HG02798 (cell line): ENCODE measurements around the gene RELCH.

Source experiments
- ATAC-seq: cut with Tn5 transposase; IDR thresholded peaks from one replicate; pipeline ENCODE4 v1.9.1; 2021; ENCODE audit warnings: mild to moderate bottlenecking; ENCODE audit not compliant: unreplicated experiment, poor library complexity

The RELCH gene

GRCh38 chr18:62248313-62248712 is 61.3 kb downstream of the RELCH start:
- no peak for ATAC-seq

- peak; percentile 66 for ATAC-seq
Measured at GRCh38 chr18:62249478-62250097, 62.5 kb downstream of the RELCH start.

- ATAC-seq, result no peak
Measured at GRCh38 chr18:62250475-62250874, 63.4 kb downstream of the RELCH start.

GRCh38 chr18:62258093-62258492 is 71.0 kb downstream of the RELCH start:
- no peak for ATAC-seq

GRCh38 chr18:62258616-62259015 is 71.6 kb downstream of the RELCH start:
- no peak for ATAC-seq

GRCh38 chr18:62262061-62262460 is 75.0 kb downstream of the RELCH start:
- no peak for ATAC-seq

GRCh38 chr18:62264984-62265383 is 77.9 kb downstream of the RELCH start:
- no peak for ATAC-seq

GRCh38 chr18:62277045-62277444 is 90.0 kb downstream of the RELCH start:
- ATAC-seq, result no peak

GRCh38 chr18:62279561-62279960 is 92.5 kb downstream of the RELCH start:
- no peak for ATAC-seq

GRCh38 chr18:62280058-62280457 is 93.0 kb downstream of the RELCH start:
- ATAC-seq, result no peak

- no peak for ATAC-seq
Measured at GRCh38 chr18:62280786-62281185, 93.7 kb downstream of the RELCH start.

- no peak for ATAC-seq
Measured at GRCh38 chr18:62281684-62282083, 94.6 kb downstream of the RELCH start.

GRCh38 chr18:62282188-62282629 is 95.2 kb downstream of the RELCH start:
- no peak for ATAC-seq

GRCh38 chr18:62284637-62285036 is 97.6 kb downstream of the RELCH start:
- no peak for ATAC-seq

- no peak for ATAC-seq
Measured at GRCh38 chr18:62285281-62285680, 98.2 kb downstream of the RELCH start.

GRCh38 chr18:62287781-62288664 is 101.0 kb downstream of the RELCH start:
- ATAC-seq, result peak; percentile 39

- ATAC-seq, result peak; percentile 53
Measured at GRCh38 chr18:62288665-62289008, 101.6 kb downstream of the RELCH start.

- peak; percentile 59 for ATAC-seq
Measured at GRCh38 chr18:62289047-62289446, 102.0 kb downstream of the RELCH start.

GRCh38 chr18:62294073-62294472 is 107.0 kb downstream of the RELCH start:
- ATAC-seq, result no peak

GRCh38 chr18:62300359-62300963 is 113.4 kb downstream of the RELCH start:
- ATAC-seq, result no peak

GRCh38 chr18:62301322-62301721 is 114.3 kb downstream of the RELCH start:
- ATAC-seq, result no peak
